Suprapubic skin (tissue), 4 donors: ENCODE measurements around the gene MRNIP. TPM values are rescaled to one million over a fixed set of nuclear protein-coding genes. Genes with fewer than 3 reads are reported as not detected.

Experiments
- DNase-seq, 2 donors: peaks; one replicate each; pipeline ENCODE4 v3.0.0-alpha.2; 2019; ENCODE audit warnings: low spot score in 2 of 2
- H3K27ac ChIP-seq: fragments of 200-600 bp; sonication (generic); one replicate; pipeline ENCODE4 v1.5.1; 2019
- H3K27me3 ChIP-seq: fragments of 200-600 bp; sonication (generic); one replicate; pipeline ENCODE4 v1.5.1; 2019
- H3K36me3 ChIP-seq: fragments of 200-600 bp; sonication (generic); one replicate; pipeline ENCODE4 v1.5.1; 2019
- H3K4me1 ChIP-seq: fragments of 200-600 bp; sonication (generic); one replicate; pipeline ENCODE4 v1.5.1; 2019
- H3K4me3 ChIP-seq: fragments of 200-600 bp; sonication (generic); one replicate; pipeline ENCODE4 v1.5.1; 2019; ENCODE audit warnings: mild to moderate bottlenecking
- H3K9me3 ChIP-seq: fragments of 200-600 bp; sonication (generic); one replicate; pipeline ENCODE4 v1.5.1; 2019
- CTCF ChIP-seq, 2 donors: fragments of 200-600 bp in 1 of 2; fragments of 450-650 bp in 1 of 2; sonication (generic) in 1 of 2; IDR thresholded peaks; one replicate each; pipeline ENCODE4 v1.5.1; 2016 to 2019; ENCODE audit warnings: antibody characterized with exemption in 2 of 2, mild to moderate bottlenecking in 1 of 2, moderate library complexity in 1 of 2
- EP300 ChIP-seq: sonication (generic); formaldehyde crosslinking; IDR thresholded peaks from one replicate; pipeline ENCODE4 v1.6.1; 2017; ENCODE audit warnings: antibody characterized with exemption
- POLR2A ChIP-seq, 2 donors: fragments of 450-650 bp; IDR thresholded peaks; one replicate each; pipeline ENCODE4 v1.6.1; 2017; ENCODE audit warnings: antibody characterized with exemption in 2 of 2, mild to moderate bottlenecking in 2 of 2, moderate library complexity in 2 of 2
- POLR2AphosphoS5 ChIP-seq, 3 donors: sonication (generic); formaldehyde crosslinking; IDR thresholded peaks; one replicate each; pipeline ENCODE4 v1.6.1; 2017; ENCODE audit warnings: antibody characterized with exemption in 3 of 3
- WGBS: methylation state at CpG from one replicate; pipeline ENCODE4 v1.1.5; 2018; 5-methylcytosine and 5-hydroxymethylcytosine counted together
- total RNA-seq, 4 donors: library from RNA; depleted of rRNA; stranded (reverse); fragments of >200 nt; gene quantifications; one replicate each; pipeline ENCODE4 v1.1.0, GENCODE V29; 2016

Gene MRNIP
- total RNA-seq, 4 donors from 2014 or later: 11.6 to 102 (median 22.6) TPM

GRCh38 chr5:179796877-179797608 lies 61.6 kb downstream of the MRNIP start:
- 73% methylated on average over 21 of the region's 21 CpGs for WGBS
- Histone ChIP-seq H3K4me3 (peak overlapping the region; percentile 69), H3K36me3 (peaks cover 41% of the 10 kb centered on the region), H3K27ac (peak overlapping the region; percentile 84), H3K9me3 (no peaks in the 10 kb centered on the region), H3K4me1 (peaks cover 59% of the 10 kb centered on the region), H3K27me3 (no peaks in the 10 kb centered on the region)
- peak in 1 of 2 donors; percentile 77 for DNase-seq
- no peak for TF ChIP-seq POLR2AphosphoS5 (IDR thresholded peaks at IDR 0.05)
- no peak for TF ChIP-seq POLR2A (IDR thresholded peaks at IDR 0.05)
- no peak for TF ChIP-seq CTCF (IDR thresholded peaks at IDR 0.05)
- no peak for TF ChIP-seq EP300

- peak; percentile 88 for DNase-seq
- WGBS: 40% methylated on average over 4 of the region's 113 CpGs
- Histone ChIP-seq H3K27me3 (no peaks in the 10 kb centered on the region), H3K4me1 (peaks cover 57% of the 10 kb centered on the region), H3K4me3 (peak overlapping the region; percentile 69), H3K9me3 (no peaks in the 10 kb centered on the region), H3K36me3 (peaks cover 39% of the 10 kb centered on the region), H3K27ac (peak overlapping the region; percentile 84)
- TF ChIP-seq CTCF (IDR thresholded peaks at IDR 0.05) (peak; percentile 55 to 97), EP300 (no peak)
Measured at GRCh38 chr5:179795863-179796833, 62.5 kb downstream of the MRNIP start.

GRCh38 chr5:179795049-179795862 lies 63.4 kb downstream of the MRNIP start:
- H3K9me3 ChIP-seq: no peaks in the 10 kb centered on the region
- H3K4me3 ChIP-seq: peak overlapping the region; percentile 69
- peaks cover 57% of the 10 kb centered on the region for H3K4me1 ChIP-seq
- H3K36me3 ChIP-seq: peaks cover 31% of the 10 kb centered on the region
- TF ChIP-seq POLR2A (IDR thresholded peaks at IDR 0.05) (no peak), EP300 (no peak), CTCF (IDR thresholded peaks at IDR 0.05) (no peak), POLR2AphosphoS5 (IDR thresholded peaks at IDR 0.05) (no peak)
- no peaks in the 10 kb centered on the region for H3K27me3 ChIP-seq
- 37% methylated on average over 8 of the region's 53 CpGs for WGBS
- H3K27ac ChIP-seq: peak overlapping the region; percentile 84
- DNase-seq: peak; percentile 76 to 77

GRCh38 chr5:179794575-179794974 lies 64.0 kb downstream of the MRNIP start:
- WGBS: 88% methylated on average over 3 of the region's 3 CpGs
- H3K4me3 ChIP-seq: peak overlapping the region; percentile 69

More at GRCh38 chr5:179794575-179794974, 64.0 kb downstream of the MRNIP start:
- H3K36me3 ChIP-seq: peaks cover 24% of the 10 kb centered on the region
- no peak overlapping the region for H3K27ac ChIP-seq
- H3K9me3 ChIP-seq: no peaks in the 10 kb centered on the region
- peaks cover 57% of the 10 kb centered on the region for H3K4me1 ChIP-seq
- H3K27me3 ChIP-seq: no peaks in the 10 kb centered on the region
- DNase-seq: peak; percentile 66 to 76
- TF ChIP-seq POLR2A (IDR thresholded peaks at IDR 0.05) (no peak), EP300 (no peak), POLR2AphosphoS5 (IDR thresholded peaks at IDR 0.05) (no peak), CTCF (IDR thresholded peaks at IDR 0.05) (no peak)
